HEK293 (cell line): Measurements from ENCODE around the gene ZNF436.
A peak's percentile ranks its signal among the peaks of the same experiment; 100 is the strongest.

Experiments used
- CTCF ChIA-PET: fragments of 350-600 bp; formaldehyde crosslinking; extraction: SDS; loops from one replicate; lab custom pipeline; 2021; ENCODE audit warnings: antibody characterized with exemption; lab: Yijun Ruan, JAX
- POLR2A ChIA-PET: fragments of 300-600 bp; formaldehyde crosslinking; extraction: SDS; loops from one replicate; lab custom pipeline; 2020; ENCODE audit warnings: antibody characterized with exemption, inconsistent platforms; lab: Yijun Ruan, JAX
- H3K27ac ChIP-seq: fragments of 200-500 bp; sonication (Bioruptor generic); 2 replicates; pipeline ENCODE4 v1.5.1; 2014; ENCODE audit warnings: low read depth, low read length, control low read depth, inconsistent platforms; ENCODE audit errors: extremely low read depth
- H3K36me3 ChIP-seq, 2 experiments: fragments of 200-500 bp in 1 of 2; sonication (Bioruptor generic) in 1 of 2; 1 replicate in 1 of 2; 2 replicates in 1 of 2; pipeline ENCODE4 v1.5.1; 2014 to 2017; ENCODE audit warnings: inconsistent platforms in 2 of 2, low read length in 2 of 2; ENCODE audit not compliant: control insufficient read depth in 2 of 2, insufficient read depth in 1 of 2
- H3K4me1 ChIP-seq: fragments of 200-500 bp; sonication (Bioruptor generic); 2 replicates; pipeline ENCODE4 v1.5.1; 2014; ENCODE audit warnings: mild to moderate bottlenecking, low read length, inconsistent platforms; ENCODE audit not compliant: control insufficient read depth, insufficient read depth
- H3K4me3 ChIP-seq: 2 replicates; pipeline ENCODE4 v1.5.1; 2011; ENCODE audit warnings: low read depth, mild to moderate bottlenecking, control low read depth, low read length, moderate library complexity
- H3K9me3 ChIP-seq: fragments of 200-500 bp; sonication (Bioruptor generic); 2 replicates; pipeline ENCODE4 v1.5.1; 2014; ENCODE audit warnings: low read depth, low read length, inconsistent platforms; ENCODE audit not compliant: control insufficient read depth, insufficient read depth
- ELK4 ChIP-seq: IDR thresholded peaks from 2 replicates; pipeline ENCODE4 v1.6.1; 2011; ENCODE audit warnings: mild to moderate bottlenecking, low read depth, low read length, borderline replicate concordance
- HOXD13 ChIP-seq: sonication (generic); formaldehyde crosslinking; IDR thresholded peaks from 2 replicates; pipeline ENCODE4 v1.8.0; 2022; ENCODE audit warnings: missing genetic modification reagents, borderline replicate concordance
- IKZF3 ChIP-seq: fragments of 450-650 bp; IDR thresholded peaks from 2 replicates; pipeline ENCODE4 v1.5.0; 2018; ENCODE audit warnings: missing biosample characterization, mild to moderate bottlenecking, missing genetic modification characterization, moderate library complexity
- KLF9 ChIP-seq: fragments of 450-650 bp; formaldehyde crosslinking; IDR thresholded peaks from 2 replicates; pipeline ENCODE4 v1.5.1; 2016; ENCODE audit warnings: missing biosample characterization, missing genetic modification characterization, low read depth
- MZF1 ChIP-seq: fragments of 450-650 bp; formaldehyde crosslinking; IDR thresholded peaks from 2 replicates; pipeline ENCODE4 v1.5.1; 2017; ENCODE audit warnings: missing biosample characterization, missing genetic modification characterization, borderline replicate concordance
- PATZ1 ChIP-seq: fragments of 450-650 bp; formaldehyde crosslinking; IDR thresholded peaks from 2 replicates; pipeline ENCODE4 v1.5.1; 2016; ENCODE audit warnings: missing biosample characterization, missing genetic modification characterization
- PRDM10 ChIP-seq: fragments of 450-650 bp; formaldehyde crosslinking; IDR thresholded peaks from 2 replicates; pipeline ENCODE4 v1.5.1; 2016; ENCODE audit warnings: missing biosample characterization, missing genetic modification characterization
- SP3 ChIP-seq: fragments of 450-650 bp; formaldehyde crosslinking; IDR thresholded peaks from 2 replicates; pipeline ENCODE4 v1.5.1; 2016; ENCODE audit warnings: missing biosample characterization, missing genetic modification characterization
- SP7 ChIP-seq: fragments of 450-650 bp; formaldehyde crosslinking; IDR thresholded peaks from 2 replicates; pipeline ENCODE4 v1.5.1; 2016; ENCODE audit warnings: missing biosample characterization, missing genetic modification characterization
- YY2 ChIP-seq: fragments of 450-650 bp; formaldehyde crosslinking; IDR thresholded peaks from 2 replicates; pipeline ENCODE4 v1.5.1; 2016; ENCODE audit warnings: missing biosample characterization, missing genetic modification characterization
- ZBTB10 ChIP-seq: fragments of 450-650 bp; formaldehyde crosslinking; IDR thresholded peaks from 2 replicates; pipeline ENCODE4 v1.5.1; 2016; ENCODE audit warnings: missing biosample characterization, missing genetic modification characterization
- ZBTB44 ChIP-seq: fragments of 450-650 bp; IDR thresholded peaks from 2 replicates; pipeline ENCODE4 v1.5.1; 2018; ENCODE audit warnings: missing biosample characterization, mild to moderate bottlenecking, missing genetic modification characterization
- ZBTB49 ChIP-seq: fragments of 450-650 bp; formaldehyde crosslinking; IDR thresholded peaks from 2 replicates; pipeline ENCODE4 v1.5.1; 2016; ENCODE audit warnings: missing biosample characterization, missing genetic modification characterization, low read depth
- ZFP37 ChIP-seq: fragments of 450-650 bp; formaldehyde crosslinking; IDR thresholded peaks from 2 replicates; pipeline ENCODE4 v1.5.1; 2016; ENCODE audit warnings: missing biosample characterization, missing genetic modification characterization
- ZIC2 ChIP-seq: fragments of 450-650 bp; formaldehyde crosslinking; IDR thresholded peaks from 2 replicates; pipeline ENCODE4 v1.5.1; 2016; ENCODE audit warnings: missing biosample characterization, missing genetic modification characterization
- ZNF155 ChIP-seq: fragments of 450-650 bp; formaldehyde crosslinking; IDR thresholded peaks from 2 replicates; pipeline ENCODE4 v1.5.1; 2016; ENCODE audit warnings: missing biosample characterization, missing genetic modification characterization
- ZNF16 ChIP-seq: fragments of 450-650 bp; formaldehyde crosslinking; IDR thresholded peaks from 2 replicates; pipeline ENCODE4 v1.5.1; 2016; ENCODE audit warnings: low read depth, missing biosample characterization, missing genetic modification characterization
- ZNF175 ChIP-seq: fragments of 450-650 bp; formaldehyde crosslinking; IDR thresholded peaks from 2 replicates; pipeline ENCODE4 v1.5.1; 2016; ENCODE audit warnings: missing biosample characterization, missing genetic modification characterization
- ZNF530 ChIP-seq: fragments of 450-650 bp; formaldehyde crosslinking; IDR thresholded peaks from 2 replicates; pipeline ENCODE4 v1.5.1; 2016; ENCODE audit warnings: low read depth, missing biosample characterization, missing genetic modification characterization
- ZNF555 ChIP-seq: fragments of 450-650 bp; formaldehyde crosslinking; conservative IDR thresholded peaks from 2 replicates; pipeline ENCODE4 v1.5.1; 2017; ENCODE audit warnings: missing biosample characterization, mild to moderate bottlenecking, missing genetic modification characterization, inconsistent platforms
- ZNF560 ChIP-seq: fragments of 450-650 bp; formaldehyde crosslinking; IDR thresholded peaks from 2 replicates; pipeline ENCODE4 v1.5.1; 2017; ENCODE audit warnings: missing biosample characterization, missing genetic modification characterization, borderline replicate concordance
- ZNF626 ChIP-seq: fragments of 450-650 bp; sonication (Bioruptor Pico); formaldehyde crosslinking; IDR thresholded peaks from 2 replicates; pipeline ENCODE4 v1.5.1; 2018; ENCODE audit warnings: missing biosample characterization, missing genetic modification characterization, inconsistent platforms
- ZNF768 ChIP-seq: fragments of 450-650 bp; formaldehyde crosslinking; IDR thresholded peaks from 2 replicates; pipeline ENCODE4 v1.5.1; 2018; ENCODE audit warnings: missing biosample characterization, mild to moderate bottlenecking, missing genetic modification characterization
- ZSCAN16 ChIP-seq: fragments of 450-650 bp; formaldehyde crosslinking; IDR thresholded peaks from 2 replicates; pipeline ENCODE4 v1.5.1; 2016; ENCODE audit warnings: missing biosample characterization, missing genetic modification characterization

Gene ZNF436

GRCh38 chr1:23407016-23407630 lies 37.5 kb upstream of the ZNF436 start:
- ChIA-PET POLR2A (no interaction called here), CTCF (interaction anchor here (0.7 kb wide), 1 partner anchor 126 kb away, joined by 3 read pairs; no protein-coding TSS in a partner anchor)
- Histone ChIP-seq H3K36me3 (no peaks in the 10 kb centered on the region), H3K4me3 (no peak overlapping the region), H3K4me1 (peaks cover 13% of the 10 kb centered on the region), H3K27ac (no peak overlapping the region), H3K9me3 (no peaks in the 10 kb centered on the region)
- no peak for TF ChIP-seq ZIC2
- no peak for TF ChIP-seq ZSCAN16 (tag by site-specific recombination)
- peak; percentile 36; the same call in 1 of the 2 replicates for TF ChIP-seq KLF9 (tag by site-specific recombination)
- no peak for TF ChIP-seq ZFP37 (tag by site-specific recombination)
- TF ChIP-seq ZNF530 (tag by site-specific recombination): no peak
- no peak for TF ChIP-seq ZNF155 (tag by site-specific recombination)
- no peak for TF ChIP-seq ZNF175 (tag by site-specific recombination)
- no peak for TF ChIP-seq ZNF560
- TF ChIP-seq PATZ1 (tag by site-specific recombination): no peak
- no peak for TF ChIP-seq YY2
- TF ChIP-seq ZNF768 (tag by site-specific recombination): no peak
- no peak for TF ChIP-seq SP3
- no peak for TF ChIP-seq ELK4
- no peak for TF ChIP-seq ZNF555 (tag by site-specific recombination)
- TF ChIP-seq ZBTB44 (tag by site-specific recombination): no peak
- no peak for TF ChIP-seq IKZF3 (tag by site-specific recombination)
- TF ChIP-seq ZBTB49 (tag by site-specific recombination): no peak
- TF ChIP-seq MZF1 (tag by site-specific recombination): no peak
- 0 out of 2 replicates have a peak, but pooled peaks have one; percentile 20 for TF ChIP-seq SP7 (tag by site-specific recombination)
- TF ChIP-seq ZNF16 (tag by site-specific recombination): no peak
- no peak for TF ChIP-seq ZNF626 (tag by site-specific recombination)
- peak; percentile 73 for TF ChIP-seq PRDM10 (tag by site-specific recombination)
- no peak for TF ChIP-seq ZBTB10 (tag by site-specific recombination)
- TF ChIP-seq HOXD13 (CRISPR knock-in tag): no peak
